Cardiac septum (tissue), 1 donor: ENCODE measurements around the gene FKRP. TPM values are rescaled to one million over a fixed set of nuclear protein-coding genes. Genes with fewer than 3 reads are reported as not detected.
A peak's percentile ranks its signal among the peaks of the same experiment; 100 is the strongest.
"Not testable (repeated sequence)": the region's sequence is repeated elsewhere in the genome, so short reads cannot be mapped to it uniquely, and the experiment has no call there.

Source experiments
- DNase-seq: peaks from one replicate; pipeline ENCODE4 v3.0.0-alpha.2; 2020; ENCODE audit warnings: low spot score
- intact Hi-C: fragments of 100-400 bp; cut with DNase I; formaldehyde crosslinking; loops from one replicate; pipeline ENCODE4 v1.14.0; 2022
- long read RNA-seq: library from polyadenylated mRNA; unstranded; transcript quantifications from one replicate; pipeline ENCODE4 v2.0.0, GENCODE V29; 2021
- total RNA-seq: library from RNA; stranded (reverse); fragmentation: NEBNext Ultra II Directional; extraction: Animal tissue kit (Norgen Biotek cat#: 25700); gene quantifications from one replicate; pipeline ENCODE4 v1.2.1, GENCODE V29; 2021
- donor health status: DM: no; HTN: no; CAD: no.

Gene FKRP
- total RNA-seq, result 24.2 TPM
- long read RNA-seq, transcript FKRP-201 (4 exons, 3,332 nt), result major isoform, 6 of 28 reads
- long read RNA-seq, partial matches to known transcripts, result 2 of 28 reads
- long read RNA-seq, other reads (novel, unspliced or antisense), result 18 of 28 reads

- intact Hi-C loops, result loop anchor here (5.0 kb wide), 1 partner anchor 247 kb away; no protein-coding TSS in a partner anchor
Observed at GRCh38 chr19:46745521-46746280, at the start of gene FKRP. Gene FKRP, plus strand, starts transcription at chr19:46746057. Its CDS starts 9,394 bp downstream, at chr19:46755451.

GRCh38 chr19:46696866-46697203 lies 49.0 kb upstream of the FKRP start:
- intact Hi-C loops, result no loop called here

More at GRCh38 chr19:46745521-46746280, at the start of gene FKRP:
- DNase-seq, result no peak

GRCh38 chr19:46697204-46697960 lies 48.5 kb upstream of the FKRP start:
- DNase-seq, result peak; percentile 89
- intact Hi-C loops, result no loop called here

More at GRCh38 chr19:46696866-46697203, 49.0 kb upstream of the FKRP start:
- DNase-seq, result no peak

GRCh38 chr19:46698395-46699321 lies 47.2 kb upstream of the FKRP start:
- no peak for DNase-seq
- intact Hi-C loops, result no loop called here

DNA sequence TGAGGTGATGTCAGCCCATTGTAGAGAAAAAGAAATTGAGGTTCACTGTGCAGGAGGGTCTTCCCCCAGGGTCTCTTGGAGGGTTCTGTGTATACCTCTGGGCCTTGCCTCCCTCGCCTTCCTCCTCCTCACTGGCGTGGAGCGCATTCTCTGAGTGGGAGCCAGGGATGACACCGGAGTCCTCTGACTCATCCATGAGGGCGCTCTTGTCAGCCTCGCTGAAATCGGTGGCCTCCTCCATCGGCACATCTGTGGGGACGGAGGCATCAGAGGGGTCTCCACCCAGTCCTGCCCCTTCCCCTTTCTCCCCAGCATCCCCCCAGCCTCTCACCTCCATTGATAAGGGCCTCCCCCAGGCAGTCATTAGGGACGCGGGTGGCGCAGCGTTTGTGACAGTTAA lies 45.2 kb upstream of the FKRP start:
- intact Hi-C loops, result no loop called here
- no peak for DNase-seq

DNA sequence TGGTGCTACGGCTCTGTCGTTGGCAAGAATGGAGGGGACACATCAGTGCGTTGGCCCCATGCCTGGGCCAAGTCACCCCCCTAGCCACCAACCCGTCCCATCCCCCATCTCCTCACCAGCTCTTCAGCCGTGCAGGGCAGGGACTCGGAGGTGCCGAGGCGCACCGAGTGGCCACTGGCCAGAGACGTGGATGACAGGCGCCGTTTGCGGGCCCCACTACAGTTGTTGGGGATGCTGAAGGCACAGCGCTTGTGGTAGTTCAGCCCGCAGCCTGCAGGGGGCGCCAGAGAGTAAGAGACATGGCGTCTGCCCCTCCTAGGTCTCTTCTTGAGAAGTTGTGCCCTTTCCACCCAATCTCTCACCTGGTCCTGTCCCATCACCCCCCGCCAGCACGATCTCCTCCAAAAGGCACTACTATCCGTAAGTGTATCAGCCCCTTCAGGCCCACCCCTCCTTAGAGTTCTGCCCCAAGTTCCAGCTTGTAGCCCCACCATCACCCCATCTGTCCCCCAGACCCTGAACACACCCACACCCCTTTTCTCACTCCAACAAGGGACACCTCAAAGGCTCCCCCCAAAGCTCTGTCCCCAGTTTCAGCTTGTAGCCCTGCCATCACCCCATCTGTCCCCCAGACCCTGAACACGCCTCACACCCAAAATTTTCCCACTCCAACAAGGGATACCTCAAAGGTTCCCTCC lies 41.3 kb upstream of the FKRP start:
- intact Hi-C loops, result loop anchor here (1.0 kb wide), 1 partner anchor 25 kb away; no protein-coding TSS in a partner anchor

GRCh38 chr19:46710687-46711086 lies 35.2 kb upstream of the FKRP start:
- intact Hi-C loops, result no loop called here
- no peak for DNase-seq

More for the DNA sequence above, 41.3 kb upstream of the FKRP start:
- DNase-seq, result peak; percentile 89

DNA sequence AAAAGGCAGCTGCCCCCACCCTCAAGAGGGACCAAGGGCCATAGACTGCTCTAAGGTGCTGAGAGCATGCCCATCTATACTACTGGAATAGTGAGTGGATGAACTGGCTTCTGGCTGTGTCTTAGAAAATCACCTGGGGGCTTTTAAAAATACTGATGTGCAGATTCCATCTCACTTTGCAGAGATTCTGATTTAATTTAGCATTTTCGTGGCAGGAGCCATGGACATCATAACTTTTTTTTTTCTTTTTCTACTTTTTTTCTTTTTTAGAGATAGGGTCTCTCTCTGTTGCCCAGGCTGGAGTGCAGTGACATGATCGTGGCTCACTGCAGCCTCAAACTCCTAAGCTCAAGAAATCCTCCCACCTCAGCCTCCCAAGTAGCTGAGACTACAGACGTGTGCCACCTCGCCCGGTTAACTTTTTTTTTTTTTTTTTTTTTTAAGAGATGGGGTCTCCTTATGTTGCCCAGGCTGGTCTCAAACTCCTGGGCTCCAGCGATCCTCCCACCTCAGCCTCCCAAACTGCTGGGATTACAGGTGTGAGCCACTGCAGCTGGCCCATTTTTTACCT lies 33.0 kb upstream of the FKRP start:
- intact Hi-C loops, DNase-seq: not testable (repeated sequence)

DNA sequence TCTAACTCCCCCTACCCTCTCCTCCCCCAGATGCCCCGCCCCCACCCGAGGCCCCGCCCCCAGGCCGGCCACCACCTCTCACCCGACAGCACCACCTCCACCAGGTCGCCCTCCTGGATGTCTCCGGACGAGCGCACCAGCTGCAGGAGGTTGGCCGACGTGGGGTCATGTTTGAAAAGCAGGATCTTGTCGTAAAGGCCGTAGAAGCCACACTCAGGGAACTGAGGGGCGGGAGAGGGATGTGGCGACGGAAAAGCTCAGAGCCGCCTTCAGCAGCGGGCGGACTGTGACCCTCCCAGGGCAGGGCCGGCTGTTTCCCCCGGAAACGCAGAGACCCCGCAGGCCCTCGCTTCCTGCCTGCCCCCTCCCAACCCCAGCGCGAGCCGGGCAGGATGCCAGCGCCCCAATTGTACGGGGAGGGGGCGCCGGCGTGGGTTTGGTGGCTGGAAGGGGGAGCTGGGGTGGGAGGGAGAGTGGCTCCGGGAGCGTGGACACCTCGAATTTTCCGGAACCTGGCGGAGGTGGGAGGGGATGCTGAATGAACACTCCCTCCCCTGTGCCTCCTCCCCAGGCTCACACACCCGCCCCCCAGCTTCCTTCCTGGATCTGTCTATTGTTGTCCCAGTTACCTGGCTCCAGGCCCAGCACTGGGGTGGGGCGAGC lies 31.9 kb upstream of the FKRP start:
- intact Hi-C loops, result no loop called here
- DNase-seq, result peak; percentile 97

- intact Hi-C loops, result no loop called here
- no peak for DNase-seq
Observed at GRCh38 chr19:46714444-46715106, 31.3 kb upstream of the FKRP start.

DNA sequence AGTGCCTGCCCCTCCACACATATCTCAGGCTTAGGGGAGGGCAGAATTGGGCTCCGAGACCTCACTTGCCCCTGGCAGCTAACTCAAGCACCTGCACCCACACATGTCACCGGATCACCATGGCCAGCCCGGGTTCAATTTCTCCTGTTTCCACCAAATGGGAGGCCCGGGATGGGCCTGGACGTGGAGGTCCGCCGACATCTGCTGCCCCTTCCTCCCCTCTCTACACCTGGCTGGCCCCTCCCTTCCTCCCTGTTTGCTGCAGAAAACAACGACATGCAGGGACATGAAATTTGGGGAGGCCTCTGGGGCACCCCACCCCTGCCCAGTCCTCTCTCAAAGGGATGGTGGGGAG lies 30.3 kb upstream of the FKRP start:
- DNase-seq, result no peak

GRCh38 chr19:46715975-46716671 lies 29.7 kb upstream of the FKRP start:
- intact Hi-C loops, result no loop called here
- no peak for DNase-seq

More for the DNA sequence above, 30.3 kb upstream of the FKRP start:
- intact Hi-C loops, result no loop called here

GRCh38 chr19:46716672-46717033 lies 29.2 kb upstream of the FKRP start:
- intact Hi-C loops, result no loop called here
- DNase-seq, result no peak

DNA sequence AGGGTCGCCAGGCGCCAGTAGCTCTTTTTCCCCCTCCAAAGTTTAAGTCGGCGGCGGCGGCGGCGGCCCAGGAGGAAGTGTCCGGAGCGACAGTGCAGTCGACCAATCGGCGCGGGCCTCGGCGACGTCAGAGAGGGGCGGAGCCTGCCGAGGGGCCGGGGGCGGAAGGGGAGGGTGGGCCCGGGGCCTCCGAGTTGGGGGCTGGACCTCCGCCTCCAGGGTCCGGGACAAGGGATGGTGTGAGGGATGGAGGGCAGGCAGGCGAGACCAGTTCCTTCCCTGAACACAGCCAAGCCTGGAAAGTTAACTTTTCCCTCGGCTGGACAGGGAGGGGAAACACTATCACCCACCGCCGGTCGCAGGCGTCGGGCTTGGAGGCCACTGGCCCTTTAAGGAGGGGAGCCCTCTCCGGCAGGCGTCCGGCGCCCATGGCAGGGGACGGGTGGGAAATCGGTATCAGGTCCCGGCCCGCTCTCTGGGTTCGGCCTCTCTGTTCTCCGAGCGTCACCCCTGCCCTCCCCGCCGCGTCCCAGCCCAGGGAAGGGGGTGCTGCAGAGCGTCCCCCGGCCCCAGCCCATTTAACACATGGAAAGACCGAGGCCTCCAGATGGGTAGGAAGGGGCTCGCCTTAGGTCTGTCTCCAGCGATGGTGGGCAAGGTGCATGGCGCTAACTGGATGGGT lies 28.7 kb upstream of the FKRP start, which contains the start of gene PRKD2:
Gene PRKD2, minus strand, starts transcription at position 81 of the 682 bp plus-strand sequence. CDS start 744 bp downstream, outside the sequence.
- intact Hi-C loops, result no loop called here
- peak; percentile 96 for DNase-seq

GRCh38 chr19:46717716-46718143 lies 28.1 kb upstream of the FKRP start:
- intact Hi-C loops, result no loop called here
- no peak for DNase-seq

GRCh38 chr19:46718157-46718933 lies 27.5 kb upstream of the FKRP start:
- no peak for DNase-seq
- intact Hi-C loops, result no loop called here
